Glomerular visceral epithelial cell (primary cell): ENCODE data around the gene CELF2.

Source experiments
- DNase-seq: peaks from one replicate; pipeline ENCODE4 v3.0.0-alpha.2; 2016; ENCODE audit errors: extremely low spot score

The CELF2 gene

DNA sequence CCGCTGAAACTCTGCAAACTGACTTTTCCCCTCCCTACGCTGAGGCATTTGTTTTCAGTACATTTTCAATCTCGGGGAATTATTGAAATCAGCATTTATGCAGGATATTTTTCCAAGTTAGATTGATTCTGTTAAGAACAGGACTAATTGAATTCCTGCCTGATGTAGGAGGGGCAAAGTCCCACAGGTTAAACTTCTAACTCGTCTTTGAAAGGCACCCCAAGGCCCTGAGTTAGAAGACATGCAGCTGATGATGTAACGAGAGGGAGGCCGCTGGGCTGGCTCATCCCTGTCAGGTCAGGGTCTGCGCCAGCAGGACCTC lies 253.1 kb downstream of the CELF2 start:
- DNase-seq: no peak

DNA sequence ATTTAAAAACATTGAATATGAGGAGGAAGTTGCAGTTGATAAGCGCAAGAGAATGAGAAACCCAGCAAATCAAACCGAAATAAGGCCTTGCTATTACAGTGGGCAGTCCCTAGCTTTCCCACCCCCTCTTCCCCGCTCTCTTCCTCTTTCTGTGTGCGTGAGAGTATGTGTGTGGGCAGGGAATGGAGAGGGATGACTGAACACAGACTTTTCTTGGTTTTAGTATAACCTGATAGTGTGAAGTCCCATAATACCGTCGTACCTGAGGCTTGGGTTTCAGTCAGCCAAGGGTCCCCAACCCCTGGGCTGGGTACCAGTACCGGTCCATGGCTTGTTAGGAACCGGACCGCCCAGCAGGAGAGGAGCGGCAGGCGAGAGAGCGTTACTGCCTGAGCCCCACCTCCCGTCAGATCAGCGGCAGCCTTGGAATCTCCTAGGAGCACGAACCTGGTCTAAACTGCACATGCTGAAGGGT lies 255.3 kb downstream of the CELF2 start:
- no peak for DNase-seq

DNA sequence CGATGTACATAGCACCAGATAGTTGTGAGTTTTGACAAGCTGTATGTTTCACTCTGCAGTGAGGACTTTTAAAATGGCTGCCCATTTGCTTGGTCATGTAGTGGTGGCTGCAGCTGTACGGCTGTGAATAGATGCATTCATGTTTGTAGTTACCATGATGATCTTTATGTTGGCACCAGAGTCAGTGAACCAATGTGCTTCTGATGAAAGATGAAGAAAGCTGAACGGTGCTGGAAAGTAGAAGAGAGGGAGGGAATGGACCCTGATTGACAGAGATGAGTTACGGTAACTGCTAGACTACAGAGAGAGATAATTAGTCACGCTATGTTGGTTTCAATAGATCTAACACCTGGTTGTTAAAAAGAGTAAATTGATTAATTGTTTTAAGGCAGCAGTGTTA lies 256.8 kb downstream of the CELF2 start:
- no peak for DNase-seq

DNA sequence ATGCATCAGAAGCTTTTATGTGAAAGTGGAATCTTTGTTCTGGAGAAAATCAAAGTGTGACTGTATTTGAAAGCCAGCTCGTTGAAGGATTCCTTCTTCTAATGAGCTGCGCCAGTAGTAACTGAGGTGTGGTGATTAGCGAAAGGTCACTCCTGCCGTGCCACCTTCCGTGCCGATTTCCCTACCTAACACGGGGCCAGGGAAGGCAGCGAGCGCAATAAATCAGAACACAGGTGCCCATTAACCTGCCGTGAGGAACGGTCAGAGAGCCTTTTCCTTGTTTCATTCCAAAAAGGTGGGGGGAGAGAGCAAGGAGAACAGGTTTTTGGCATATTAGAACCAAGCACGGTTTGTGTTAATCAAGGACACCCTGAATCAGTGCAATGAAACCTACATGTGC lies 258.0 kb downstream of the CELF2 start:
- no peak for DNase-seq

DNA sequence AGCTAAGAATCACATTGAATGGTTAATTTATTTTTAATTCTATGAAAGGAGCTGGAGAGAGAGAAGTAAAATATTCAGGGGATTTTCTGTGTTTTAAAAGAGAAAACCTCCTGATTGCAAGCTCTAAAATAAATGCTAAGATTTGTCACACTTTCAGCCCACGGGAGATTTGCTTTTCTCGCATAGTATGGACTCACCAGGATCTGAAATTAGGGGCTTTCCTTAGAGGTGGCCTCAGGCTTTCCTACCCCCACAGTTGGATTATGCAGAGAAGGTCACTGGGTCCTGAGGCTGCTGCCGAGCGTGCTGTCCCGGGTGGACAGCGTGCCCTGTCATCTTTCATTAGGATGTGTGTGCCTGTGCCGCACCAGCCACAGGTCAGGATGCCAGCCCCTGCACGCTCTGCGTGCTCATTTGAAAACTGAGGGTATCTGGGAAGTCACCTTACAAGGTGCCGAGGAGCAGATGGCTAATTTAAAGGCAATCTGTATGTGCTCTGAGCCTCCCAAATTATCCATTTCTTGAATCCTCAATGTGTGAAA lies 258.8 kb downstream of the CELF2 start:
- DNase-seq: no peak

DNA sequence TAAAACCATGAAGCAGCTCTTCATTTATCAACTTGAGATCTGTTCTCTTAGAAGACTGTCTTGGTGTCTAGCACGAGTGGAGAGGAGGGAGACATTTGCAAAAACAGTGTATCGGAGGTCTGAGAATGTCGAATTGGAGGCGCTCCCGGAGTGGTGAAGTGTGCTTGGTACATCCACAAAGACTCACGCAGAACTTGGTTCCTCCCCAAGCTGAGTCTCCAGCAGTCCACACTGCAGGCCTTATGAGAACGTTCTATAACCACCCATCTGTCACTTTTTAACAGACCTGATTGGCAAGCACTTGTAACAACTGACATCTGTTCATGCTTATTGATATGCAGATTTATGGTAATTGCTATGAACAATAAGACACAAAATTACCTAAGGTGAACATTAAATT lies 261.6 kb downstream of the CELF2 start:
- DNase-seq: no peak

DNA sequence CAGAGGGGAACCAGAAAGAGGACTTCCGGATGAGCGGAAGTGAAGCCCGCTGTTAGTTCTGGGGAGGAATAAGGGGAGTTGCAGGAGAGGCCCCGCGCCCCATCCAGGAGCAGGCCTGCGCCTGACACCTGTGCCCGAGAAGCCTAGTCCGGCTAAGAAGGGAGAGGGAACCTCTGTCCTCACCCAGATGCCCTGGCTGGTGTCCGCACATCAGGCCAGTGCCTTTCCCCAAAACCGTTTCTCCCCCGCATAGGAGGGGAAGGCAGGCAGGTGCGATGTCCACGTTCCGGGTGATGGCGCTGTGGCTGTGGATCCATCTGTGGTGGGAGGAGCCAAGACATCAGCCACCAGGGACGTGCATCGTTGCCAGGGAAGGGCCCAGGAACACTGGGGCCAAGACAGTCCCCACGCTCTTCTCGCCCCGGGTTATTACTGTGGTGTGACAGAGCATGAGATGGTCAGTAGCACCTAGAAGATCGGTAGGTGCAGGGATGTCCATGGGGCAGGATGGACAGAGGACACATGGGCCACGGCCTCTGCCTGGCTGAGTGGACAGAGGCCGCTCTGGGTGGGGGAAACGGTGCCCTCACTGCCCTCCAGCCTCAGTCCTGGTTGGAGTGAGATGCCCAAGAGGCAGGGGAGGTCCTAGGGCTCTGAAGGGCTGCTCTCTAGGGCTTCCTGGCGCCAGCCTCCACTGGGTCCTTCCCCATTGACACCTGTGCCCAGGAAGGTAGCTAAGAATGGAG lies 262.7 kb downstream of the CELF2 start:
- no peak for DNase-seq

DNA sequence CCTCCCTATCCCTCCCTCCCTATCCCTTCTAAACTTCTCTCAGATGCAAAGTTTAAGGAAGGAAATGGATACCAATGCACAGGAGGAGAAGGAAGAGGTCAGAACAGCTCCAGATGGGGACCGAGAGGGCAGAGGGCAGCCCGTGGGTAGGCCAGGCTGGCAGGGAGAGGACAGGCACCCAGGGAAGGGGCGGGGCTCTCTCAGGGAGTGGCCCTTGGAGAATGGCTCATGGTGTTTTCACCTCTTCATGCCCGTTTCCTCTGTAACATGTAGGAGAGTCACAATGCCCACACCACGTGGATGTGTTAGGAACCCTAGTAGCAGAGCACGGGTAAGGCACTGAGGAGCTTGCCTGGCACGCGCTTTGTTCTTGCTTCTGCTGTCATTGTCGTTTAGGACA lies 264.5 kb downstream of the CELF2 start:
- DNase-seq: no peak

DNA sequence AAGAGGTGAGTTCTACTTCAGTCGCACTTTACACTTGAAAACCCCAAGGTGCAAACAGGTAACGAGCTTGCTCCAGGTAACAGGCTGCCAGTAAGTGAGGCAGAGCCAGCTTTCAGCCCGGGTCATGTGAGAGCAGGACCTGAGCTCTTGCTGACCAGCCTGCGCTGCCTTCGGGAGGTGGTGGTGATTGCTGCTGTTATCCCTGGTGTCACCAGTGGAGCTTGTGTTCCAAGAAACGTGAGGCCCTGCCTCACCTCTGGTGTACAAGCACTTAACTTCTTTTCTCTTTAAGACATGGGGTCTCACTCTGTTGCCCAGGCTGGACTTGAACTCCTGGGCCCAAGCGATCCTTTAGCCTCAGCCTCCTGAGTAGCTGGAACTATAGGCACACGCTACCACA lies 265.0 kb downstream of the CELF2 start:
- DNase-seq: no peak

DNA sequence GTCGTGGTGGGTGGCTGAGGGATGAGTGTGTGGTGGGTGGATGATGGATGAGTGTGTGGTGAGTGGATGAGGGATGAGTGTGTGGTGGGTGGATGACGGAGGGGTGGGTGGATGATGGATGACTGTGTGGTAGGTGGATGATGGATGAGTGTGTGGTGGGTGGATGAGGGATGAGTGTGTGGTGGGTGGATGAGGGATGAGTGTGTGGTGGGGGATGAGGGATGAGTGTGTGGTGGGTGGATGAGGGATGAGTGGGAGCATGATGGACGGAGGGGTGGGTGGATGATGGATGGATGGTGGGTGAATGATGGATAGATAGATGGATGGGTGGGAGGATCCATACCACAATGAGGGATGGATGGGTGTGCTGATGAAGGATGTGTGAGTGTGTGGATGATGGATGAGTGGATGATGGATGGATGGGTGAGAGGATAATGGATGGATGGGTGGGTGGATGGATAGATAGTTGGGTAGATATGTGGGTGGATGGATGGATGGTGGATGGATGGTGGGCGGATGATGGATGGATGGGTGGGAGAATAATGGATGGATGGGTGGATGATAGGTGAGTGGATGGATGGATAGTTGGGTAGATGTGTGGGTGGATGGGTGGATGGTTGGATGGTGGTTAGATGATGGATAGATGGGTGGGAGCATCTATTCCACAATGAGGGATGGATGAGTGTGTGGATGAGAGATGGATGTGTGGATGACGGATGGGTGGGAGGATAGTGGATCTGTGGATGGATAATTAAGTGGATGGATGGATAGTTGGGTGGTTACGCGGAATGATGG lies 266.8 kb downstream of the CELF2 start:
- no peak for DNase-seq

DNA sequence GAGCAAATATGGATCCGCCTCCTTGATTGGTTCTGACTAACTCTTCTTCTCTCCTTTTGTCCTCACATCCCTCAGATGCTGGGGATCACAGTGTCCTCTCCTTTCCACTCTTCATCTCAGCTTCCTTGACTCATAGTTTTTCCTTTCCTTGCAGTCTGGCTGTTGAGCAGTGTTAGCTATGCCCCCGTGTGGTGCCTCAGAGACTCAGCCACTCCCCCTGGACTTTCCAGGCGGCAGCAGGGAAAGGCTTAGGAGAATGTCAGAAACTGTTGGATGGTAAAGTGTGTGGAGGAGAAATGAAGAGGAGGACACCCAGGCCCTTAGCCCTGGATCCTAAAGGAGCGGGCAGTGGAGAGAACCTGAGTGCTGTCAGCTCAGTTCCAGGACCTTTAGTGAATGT lies 267.5 kb downstream of the CELF2 start:
- no peak for DNase-seq

DNA sequence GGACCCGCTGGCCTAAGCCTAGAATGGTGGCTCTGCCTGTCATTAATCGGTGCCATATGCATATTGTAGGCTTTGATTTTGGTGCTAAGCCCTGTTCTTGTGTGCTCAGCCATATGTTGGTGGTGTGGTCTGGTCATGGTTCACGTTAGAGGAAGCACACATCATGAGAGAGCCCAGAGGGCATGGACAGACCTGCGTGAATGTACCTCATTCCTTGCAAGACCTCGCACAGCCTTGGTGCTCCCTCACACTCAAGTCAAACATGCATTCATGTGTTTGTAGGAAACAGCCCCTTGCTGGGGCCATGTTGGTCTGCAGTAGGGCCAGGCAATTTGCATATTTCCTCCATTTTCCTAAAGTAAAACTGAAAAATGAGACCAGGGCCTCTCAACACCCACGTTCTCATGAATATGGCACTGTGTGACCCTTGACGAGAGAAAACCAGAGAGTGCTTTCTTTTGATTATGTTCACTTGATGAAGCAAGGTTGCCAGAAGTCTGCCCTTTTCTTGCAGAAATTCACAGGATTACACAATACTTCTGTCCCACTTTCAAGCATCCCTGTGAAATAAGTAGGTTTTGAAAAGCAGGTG lies 268.7 kb downstream of the CELF2 start:
- DNase-seq: no peak

DNA sequence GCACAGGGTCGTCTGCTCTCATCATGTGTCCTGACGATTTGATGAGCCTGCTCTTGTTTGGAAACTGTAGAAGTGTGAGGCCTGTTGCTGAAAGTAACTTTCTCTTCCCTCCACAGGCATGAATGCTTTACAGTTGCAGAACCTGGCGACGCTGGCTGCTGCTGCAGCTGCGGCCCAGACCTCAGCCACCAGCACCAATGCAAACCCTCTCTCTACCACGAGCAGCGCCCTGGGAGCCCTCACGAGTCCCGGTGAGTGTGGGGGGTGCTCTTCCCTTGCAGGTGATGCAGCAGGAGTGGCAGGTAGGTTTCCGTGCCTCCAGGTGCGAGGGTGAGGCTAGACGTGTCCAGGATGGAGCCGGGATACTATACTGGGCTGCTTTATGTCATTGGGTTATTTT lies 270.6 kb downstream of the CELF2 start:
- no peak for DNase-seq

DNA sequence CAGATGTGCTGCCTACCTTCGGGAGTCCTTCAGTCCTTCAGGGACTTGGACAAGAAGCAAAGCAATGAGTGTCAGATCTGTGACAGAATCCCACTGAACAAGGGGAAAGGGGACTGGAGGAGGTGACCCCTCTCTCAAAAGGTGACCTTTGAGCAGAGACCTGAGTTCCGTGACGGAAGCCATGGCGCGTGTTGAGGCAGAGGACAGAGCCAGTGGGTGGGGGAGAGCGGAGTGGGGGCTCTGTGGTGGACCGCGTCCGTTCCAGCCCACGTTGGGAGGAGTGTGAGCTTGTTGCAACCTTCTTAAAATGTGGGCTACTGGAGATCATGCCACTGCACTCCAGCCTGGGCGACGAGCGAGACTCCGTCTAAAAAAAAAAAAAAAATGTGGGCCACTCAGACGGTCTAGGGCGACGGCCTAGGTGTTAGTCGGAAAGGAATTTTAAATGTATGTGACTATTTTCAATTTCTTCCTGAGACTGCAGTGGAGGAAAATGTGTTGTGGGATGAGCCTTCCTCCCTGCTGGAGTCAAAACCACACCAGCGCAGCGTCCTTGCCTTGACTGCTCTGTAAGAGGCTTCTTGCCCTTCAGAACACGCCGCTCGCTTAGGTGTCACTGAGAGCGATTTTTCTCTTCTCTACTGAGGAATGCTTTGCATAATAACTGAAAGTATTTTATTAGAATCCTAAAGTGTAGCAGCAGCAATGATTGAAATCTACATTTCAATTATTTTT lies 272.7 kb downstream of the CELF2 start:
- DNase-seq: no peak

DNA sequence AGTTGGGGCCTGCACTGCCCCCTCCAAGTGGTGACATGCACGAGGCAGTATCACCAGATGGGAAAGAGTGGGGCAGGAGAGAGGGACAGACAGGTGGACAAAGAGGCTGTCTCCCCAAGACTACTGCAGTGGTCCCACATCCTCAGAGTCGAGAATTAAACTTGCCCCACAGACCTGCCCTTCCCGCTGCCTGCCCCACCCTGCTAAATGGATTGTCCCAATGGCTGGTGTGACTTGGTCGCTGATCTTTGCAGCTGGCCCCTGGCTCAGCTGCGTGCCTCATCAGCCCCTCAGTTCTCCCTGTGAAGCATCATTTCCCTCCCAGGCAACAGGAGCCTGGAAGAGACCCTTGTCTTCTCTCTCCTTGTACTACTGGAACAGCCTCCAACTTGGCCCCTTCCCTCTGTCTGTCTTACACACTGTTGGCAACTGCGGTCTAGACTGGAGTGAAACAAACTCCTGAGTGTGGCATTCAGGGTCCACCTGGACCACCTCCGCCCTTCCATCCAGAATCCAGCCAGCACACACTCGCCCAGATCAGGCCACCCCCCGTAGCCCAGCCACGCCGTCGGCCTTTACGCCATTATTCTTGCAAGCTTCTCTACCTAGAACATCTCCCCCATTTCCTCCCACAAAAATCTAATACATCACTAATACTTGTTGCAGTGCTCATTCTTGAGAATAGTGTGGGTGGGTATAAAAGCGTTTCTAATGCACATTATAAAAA lies 275.1 kb downstream of the CELF2 start:
- DNase-seq: no peak

DNA sequence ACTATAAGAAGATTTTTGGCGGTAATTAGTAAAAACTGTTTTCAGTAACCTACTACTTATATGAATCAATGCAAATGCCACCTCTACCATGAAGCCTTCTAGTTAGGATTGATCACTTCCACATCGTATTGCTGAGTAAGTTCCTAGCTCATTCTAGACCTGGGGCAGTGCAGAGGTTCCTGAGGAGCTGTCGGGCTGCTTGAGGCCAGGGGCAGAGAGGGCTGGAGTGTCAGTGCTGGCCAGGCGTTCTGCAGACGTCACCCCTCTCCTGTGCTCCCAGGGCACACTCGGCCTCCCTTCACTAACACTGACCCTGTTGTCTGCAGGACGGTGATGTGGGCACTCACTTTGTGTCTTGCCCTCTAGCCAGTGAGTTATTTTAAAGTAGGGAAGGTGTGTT lies 275.7 kb downstream of the CELF2 start:
- no peak for DNase-seq

DNA sequence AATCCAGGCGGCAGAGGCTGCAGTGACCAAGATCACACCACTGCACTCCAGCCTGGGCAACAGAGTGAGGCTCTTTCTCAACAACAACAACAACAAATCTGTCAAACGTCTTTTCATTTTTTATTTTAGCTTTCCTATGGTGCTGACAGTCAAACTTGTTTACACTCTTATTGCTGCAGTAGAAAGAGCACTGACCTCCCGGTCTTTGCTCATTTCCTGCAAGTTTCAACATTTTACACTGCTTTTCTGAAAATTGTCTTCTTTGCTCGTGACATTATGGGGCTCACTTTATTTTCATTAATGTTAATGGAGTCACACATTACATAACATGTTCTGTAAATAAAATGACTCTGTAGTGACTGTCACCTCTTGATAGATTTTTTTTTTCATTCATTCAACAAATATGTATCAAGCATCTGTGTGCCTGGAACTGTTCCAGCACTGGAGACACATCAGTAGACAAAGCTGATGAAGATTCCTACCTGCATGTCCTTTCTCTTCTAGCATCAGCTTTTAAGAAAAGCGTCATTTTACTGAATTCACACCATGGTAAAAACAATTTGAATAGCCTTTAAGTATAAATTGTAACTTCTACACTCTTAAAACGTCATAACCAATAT lies 277.3 kb downstream of the CELF2 start:
- DNase-seq: no peak

DNA sequence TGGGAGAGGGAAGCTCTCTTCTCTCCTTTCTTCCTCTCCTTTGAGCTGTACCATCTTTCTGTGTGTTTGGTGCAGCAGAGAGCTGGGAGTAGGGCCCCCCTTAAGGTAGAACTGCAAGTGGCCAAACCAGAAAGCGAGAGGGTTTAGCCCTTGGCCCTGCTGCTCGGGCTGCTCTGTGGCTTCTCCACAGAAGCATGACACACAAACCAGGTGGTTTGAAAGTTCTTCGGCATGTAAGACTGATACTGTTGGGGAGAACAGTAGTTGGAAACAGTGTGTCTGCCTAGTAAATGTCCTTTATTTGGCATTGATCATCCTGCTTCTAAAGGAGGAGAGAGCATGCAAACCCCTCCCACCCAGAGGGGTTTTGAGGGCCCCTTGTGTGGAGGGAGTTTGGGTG lies 277.8 kb downstream of the CELF2 start:
- DNase-seq: no peak

DNA sequence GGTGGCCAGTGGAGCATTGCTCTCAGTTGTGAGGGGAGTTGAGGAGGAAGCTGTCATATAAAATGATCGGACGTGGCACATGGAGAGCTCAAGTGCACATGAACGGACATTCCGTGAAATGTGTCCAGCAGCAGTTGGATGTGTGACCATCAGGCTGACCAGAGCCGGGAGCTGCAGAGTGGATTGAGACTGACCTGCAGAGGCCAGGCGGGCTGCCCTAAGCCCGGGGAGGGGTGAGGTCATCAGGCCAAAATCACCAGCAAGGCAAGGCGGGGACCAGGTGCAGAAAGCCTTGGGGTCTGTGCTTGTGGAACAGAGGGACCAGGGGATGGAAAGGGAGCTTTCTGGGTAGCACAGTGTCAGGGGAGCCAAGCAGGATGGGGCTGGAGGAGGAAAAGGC lies 279.5 kb downstream of the CELF2 start:
- no peak for DNase-seq

DNA sequence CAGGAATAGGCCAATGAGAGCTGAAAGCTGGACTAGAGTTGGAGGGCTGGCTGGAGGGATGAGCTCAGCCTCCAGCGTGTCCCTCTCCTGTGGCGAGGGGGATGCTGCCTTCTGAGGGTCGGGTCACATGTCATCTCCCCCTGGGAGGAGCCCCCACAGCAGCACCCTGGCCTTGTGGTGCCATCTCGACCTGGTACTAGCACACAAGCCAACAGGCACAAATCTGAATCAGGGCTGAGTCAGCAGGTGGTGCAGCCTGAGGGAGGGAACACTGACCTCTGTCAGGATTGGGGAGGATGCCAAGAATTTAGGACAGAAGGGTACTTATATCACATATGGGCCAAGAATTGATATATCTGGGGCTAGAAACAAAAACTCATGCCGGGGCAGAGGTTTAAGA lies 280.4 kb downstream of the CELF2 start:
- DNase-seq: no peak

DNA sequence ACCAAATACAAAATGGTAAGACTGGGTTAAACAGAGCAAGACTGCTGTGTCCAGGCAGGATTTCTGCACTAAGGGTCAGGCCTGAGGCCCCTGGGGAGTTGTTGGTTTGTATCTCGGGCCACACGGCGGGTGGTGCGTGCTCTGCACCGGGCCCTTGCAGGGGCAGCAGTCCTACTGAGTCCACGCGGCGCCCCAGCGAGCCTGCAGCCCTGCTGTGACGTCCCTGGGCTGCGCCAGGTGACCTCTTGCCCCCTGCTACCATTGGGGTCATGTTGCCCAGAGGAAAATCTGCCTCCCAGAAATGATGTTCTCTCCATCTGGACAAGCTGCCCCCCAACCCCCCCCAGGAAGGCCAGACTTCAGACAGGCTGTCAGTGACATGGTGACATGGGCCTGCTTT lies 281.5 kb downstream of the CELF2 start:
- DNase-seq: no peak
